Measurements from ENCODE around the gene BBX. TPM values are rescaled to one million over a fixed set of nuclear protein-coding genes. Genes with fewer than 3 reads are reported as not detected.

Gene BBX
- total RNA-seq, 1 donor from 2014 or later = 54.1 TPM

DNA sequence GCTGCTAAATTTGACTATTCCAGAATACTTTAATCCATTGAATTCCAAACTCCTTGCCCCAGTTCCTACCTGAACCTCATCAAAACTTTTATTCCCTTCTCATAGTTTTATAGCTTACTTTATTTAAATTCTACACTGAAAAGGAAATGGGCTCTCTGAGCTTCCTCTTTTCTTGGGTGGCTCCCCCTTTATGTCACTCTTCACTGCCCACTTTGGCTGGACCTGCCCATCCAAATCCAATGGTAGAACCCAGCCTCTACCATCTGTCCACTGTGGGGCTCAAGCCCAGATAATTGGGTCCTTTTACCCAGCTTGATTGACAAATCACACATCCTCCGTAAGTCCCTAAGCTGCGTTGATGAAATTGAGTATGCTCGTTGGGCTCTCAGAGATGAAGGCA lies 216.5 kb downstream of the BBX start:
- peaks cover 10% of the 10 kb centered on the region for H3K4me1 Mint-ChIP-seq (ENCODE audit: low read depth)
- TF ChIP-seq CTCF (IDR thresholded peaks at IDR 0.05; ENCODE audit: unreplicated experiment) = no peak
- no peak overlapping the region for H3K4me3 Mint-ChIP-seq (ENCODE audit: low read depth)
- DNase-seq (ENCODE audit: low spot score, unreplicated experiment) = no peak
- H3K9me3 Mint-ChIP-seq (ENCODE audit: low read depth) = no peaks in the 10 kb centered on the region
- H3K27me3 Mint-ChIP-seq = no peaks in the 10 kb centered on the region
- H3K27ac Mint-ChIP-seq = no peak overlapping the region
- peaks cover 3% of the 10 kb centered on the region for H3K36me3 Mint-ChIP-seq (ENCODE audit: insufficient read depth)

GRCh38 chr3:107740992-107741896 lies 218.5 kb downstream of the BBX start:
- Mint-ChIP-seq H3K27ac (no peak overlapping the region), H3K4me1 (ENCODE audit: low read depth) (peaks cover 13% of the 10 kb centered on the region), H3K4me3 (ENCODE audit: low read depth) (no peak overlapping the region), H3K9me3 (ENCODE audit: low read depth) (no peaks in the 10 kb centered on the region), H3K36me3 (ENCODE audit: insufficient read depth) (peaks cover 2% of the 10 kb centered on the region), H3K27me3 (no peaks in the 10 kb centered on the region)
- peak; percentile 57 for TF ChIP-seq CTCF (IDR thresholded peaks at IDR 0.05; ENCODE audit: unreplicated experiment)
- DNase-seq (ENCODE audit: low spot score, unreplicated experiment) = no peak

DNA sequence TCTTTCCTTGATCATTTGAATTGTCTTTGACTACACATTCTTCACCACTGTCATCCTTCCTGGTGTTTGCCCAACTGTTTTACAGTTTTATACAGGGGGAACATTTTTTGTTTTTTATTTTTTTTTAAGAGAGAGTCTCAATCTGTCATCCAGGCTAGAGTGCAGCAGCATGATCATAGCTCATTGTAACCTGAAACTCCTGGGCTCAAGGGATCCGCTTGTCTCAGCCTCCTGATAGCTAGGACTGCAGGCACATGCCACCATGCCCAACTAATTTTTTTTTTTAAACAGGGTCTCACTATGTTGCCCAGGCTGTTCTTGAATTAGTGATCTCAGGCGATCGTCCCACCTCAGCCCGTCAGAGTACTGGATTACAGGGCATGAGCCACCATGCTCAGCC lies 222.6 kb downstream of the BBX start:
- Mint-ChIP-seq H3K9me3 (ENCODE audit: low read depth) (no peaks in the 10 kb centered on the region), H3K4me1 (ENCODE audit: low read depth) (peaks cover 11% of the 10 kb centered on the region), H3K27ac (peak overlapping the region; percentile 81), H3K36me3 (ENCODE audit: insufficient read depth) (peaks cover 3% of the 10 kb centered on the region), H3K4me3 (ENCODE audit: low read depth) (no peak overlapping the region), H3K27me3 (no peaks in the 10 kb centered on the region)
- no peak for TF ChIP-seq CTCF (IDR thresholded peaks at IDR 0.05; ENCODE audit: unreplicated experiment)
- DNase-seq (ENCODE audit: low spot score, unreplicated experiment) = no peak

DNA sequence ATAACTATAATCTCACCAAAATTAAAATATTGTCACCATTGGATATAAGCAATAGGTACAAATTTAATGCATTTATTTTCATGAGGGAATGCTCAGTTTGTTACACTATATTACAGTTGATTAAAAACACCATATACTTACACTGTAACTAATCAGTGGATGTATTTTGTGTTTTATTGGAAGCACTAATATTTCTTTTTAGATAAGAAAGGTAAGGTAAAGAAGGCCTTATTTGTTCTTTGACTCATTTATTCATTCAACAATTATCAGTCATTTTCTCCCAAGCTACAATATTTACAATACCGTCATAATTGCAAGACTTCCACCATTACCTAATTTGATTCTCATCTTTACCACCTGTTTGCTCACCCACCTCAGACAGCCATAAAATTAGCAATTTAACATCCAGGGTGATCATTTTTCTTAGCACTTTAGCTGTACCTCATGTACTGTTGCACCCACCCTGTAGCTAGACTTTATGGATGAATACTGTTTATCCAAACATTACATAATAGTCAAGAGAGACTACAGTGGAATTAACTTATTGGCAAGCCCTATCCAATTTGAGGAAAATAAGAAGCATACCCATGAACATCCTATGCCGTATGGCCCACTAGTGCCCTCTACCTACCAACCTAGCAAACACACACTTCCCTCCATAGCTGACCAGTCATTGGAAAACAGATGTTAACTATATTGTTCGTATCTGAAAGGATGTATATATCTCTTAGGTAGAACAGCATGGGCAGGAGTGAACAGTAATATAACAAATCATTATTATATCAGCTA lies 229.6 kb downstream of the BBX start:
- H3K4me3 Mint-ChIP-seq (ENCODE audit: low read depth) = no peak overlapping the region
- peak; percentile 58 for TF ChIP-seq CTCF (IDR thresholded peaks at IDR 0.05; ENCODE audit: unreplicated experiment)
- H3K4me1 Mint-ChIP-seq (ENCODE audit: low read depth) = peaks cover 35% of the 10 kb centered on the region
- DNase-seq (ENCODE audit: low spot score, unreplicated experiment) = no peak
- no peaks in the 10 kb centered on the region for H3K9me3 Mint-ChIP-seq (ENCODE audit: low read depth)
- H3K27me3 Mint-ChIP-seq = no peaks in the 10 kb centered on the region
- H3K36me3 Mint-ChIP-seq (ENCODE audit: insufficient read depth) = peaks cover 7% of the 10 kb centered on the region
- H3K27ac Mint-ChIP-seq = peak overlapping the region; percentile 17

DNA sequence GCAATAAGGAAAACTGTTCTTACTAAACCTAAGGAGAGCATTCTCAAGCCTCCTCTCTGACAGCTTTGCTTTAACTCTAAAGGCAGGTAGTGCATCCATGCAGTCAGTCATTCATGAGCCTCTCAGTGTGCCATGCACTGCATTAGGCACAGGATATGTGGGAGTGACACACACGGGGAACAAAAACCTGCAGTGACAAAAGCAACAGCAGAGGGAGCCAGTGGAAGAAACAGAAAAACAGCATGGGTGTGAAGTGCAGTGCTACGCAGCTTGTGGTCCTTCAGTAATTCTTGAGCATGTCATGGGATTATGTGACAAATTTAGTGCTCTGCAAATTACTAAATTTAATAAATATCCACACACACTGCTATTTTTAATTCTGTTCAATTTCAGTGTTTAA lies 230.7 kb downstream of the BBX start:
- Mint-ChIP-seq H3K27me3 (no peaks in the 10 kb centered on the region), H3K27ac (peak overlapping the region; percentile 12), H3K4me3 (ENCODE audit: low read depth) (no peak overlapping the region), H3K9me3 (ENCODE audit: low read depth) (no peaks in the 10 kb centered on the region), H3K36me3 (ENCODE audit: insufficient read depth) (peaks cover 13% of the 10 kb centered on the region), H3K4me1 (ENCODE audit: low read depth) (peaks cover 35% of the 10 kb centered on the region)
- peak; percentile 62 for TF ChIP-seq CTCF (IDR thresholded peaks at IDR 0.05; ENCODE audit: unreplicated experiment)
- DNase-seq (ENCODE audit: low spot score, unreplicated experiment) = peak; percentile 15
